ENCODE data around the gene PAPLN.

- TF ChIP-seq CTCF (IDR thresholded peaks at IDR 0.05; ENCODE audit: low read depth, low read length, missing input control), result no peak
- no peak for TF ChIP-seq GABPA (IDR thresholded peaks at IDR 0.05 in 1 of 2, conservative IDR thresholded peaks at IDR 0.05 in 1 of 2)
- TF ChIP-seq SP1 (IDR thresholded peaks at IDR 0.05), result no peak
- TF ChIP-seq RAD21 (IDR thresholded peaks at IDR 0.05), result no peak
- no peak for TF ChIP-seq MAX (IDR thresholded peaks at IDR 0.05)
- no peak for TF ChIP-seq JUND (IDR thresholded peaks at IDR 0.05)
- TF ChIP-seq TAF1 (conservative IDR thresholded peaks at IDR 0.05), result no peak
Observed at GRCh38 chr14:73250317-73250713, 13.0 kb downstream of the PAPLN start.

Measured in liver (tissue), 3 donors.